HG03280 (cell line): ENCODE results near the gene RAB11FIP4.

Experiments
- ATAC-seq: cut with Tn5 transposase; IDR thresholded peaks from one replicate; pipeline ENCODE4 v1.9.1; 2021; ENCODE audit warnings: mild to moderate bottlenecking, moderate library complexity; ENCODE audit not compliant: unreplicated experiment

Gene RAB11FIP4

GRCh38 chr17:31481783-31482081 lies 90.3 kb downstream of the RAB11FIP4 start:
- no peak for ATAC-seq

- ATAC-seq, result no peak
Measured at GRCh38 chr17:31484821-31485220, 93.3 kb downstream of the RAB11FIP4 start.

GRCh38 chr17:31486351-31487062 lies 95.0 kb downstream of the RAB11FIP4 start:
- no peak for ATAC-seq

- ATAC-seq, result no peak
Measured at GRCh38 chr17:31487063-31487647, 95.7 kb downstream of the RAB11FIP4 start.

GRCh38 chr17:31487648-31488263 lies 96.3 kb downstream of the RAB11FIP4 start:
- peak; percentile 82 for ATAC-seq

- ATAC-seq, result peak; percentile 7
Measured at GRCh38 chr17:31488264-31488981, 96.9 kb downstream of the RAB11FIP4 start.

GRCh38 chr17:31488982-31489294 lies 97.5 kb downstream of the RAB11FIP4 start:
- no peak for ATAC-seq

GRCh38 chr17:31489295-31490018 lies 98.0 kb downstream of the RAB11FIP4 start:
- ATAC-seq, result no peak

- no peak for ATAC-seq
Measured at GRCh38 chr17:31490019-31490650, 98.7 kb downstream of the RAB11FIP4 start.

GRCh38 chr17:31490671-31491375 lies 99.3 kb downstream of the RAB11FIP4 start:
- no peak for ATAC-seq

GRCh38 chr17:31491376-31492131 lies 100.1 kb downstream of the RAB11FIP4 start:
- ATAC-seq, result no peak

GRCh38 chr17:31492206-31492605 lies 100.7 kb downstream of the RAB11FIP4 start:
- no peak for ATAC-seq

GRCh38 chr17:31492880-31493655 lies 101.6 kb downstream of the RAB11FIP4 start:
- ATAC-seq, result no peak

GRCh38 chr17:31493656-31494155 lies 102.2 kb downstream of the RAB11FIP4 start:
- no peak for ATAC-seq

GRCh38 chr17:31494259-31495021 lies 103.0 kb downstream of the RAB11FIP4 start:
- no peak for ATAC-seq

GRCh38 chr17:31495022-31495885 lies 103.8 kb downstream of the RAB11FIP4 start:
- ATAC-seq, result no peak

GRCh38 chr17:31496097-31496496 lies 104.6 kb downstream of the RAB11FIP4 start:
- no peak for ATAC-seq
